IPS-NIHi7 (cell line): Measurements from ENCODE around the gene TNFRSF19.
"Not testable (repeated sequence)": the region's sequence is repeated elsewhere in the genome, so short reads cannot be mapped to it uniquely, and the experiment has no call there.

Source experiments
- DNase-seq: peaks from one replicate; pipeline ENCODE4 v3.0.0; 2012; ENCODE audit warnings: mixed read lengths; ENCODE audit errors: extremely low spot score

Gene TNFRSF19, protein sequence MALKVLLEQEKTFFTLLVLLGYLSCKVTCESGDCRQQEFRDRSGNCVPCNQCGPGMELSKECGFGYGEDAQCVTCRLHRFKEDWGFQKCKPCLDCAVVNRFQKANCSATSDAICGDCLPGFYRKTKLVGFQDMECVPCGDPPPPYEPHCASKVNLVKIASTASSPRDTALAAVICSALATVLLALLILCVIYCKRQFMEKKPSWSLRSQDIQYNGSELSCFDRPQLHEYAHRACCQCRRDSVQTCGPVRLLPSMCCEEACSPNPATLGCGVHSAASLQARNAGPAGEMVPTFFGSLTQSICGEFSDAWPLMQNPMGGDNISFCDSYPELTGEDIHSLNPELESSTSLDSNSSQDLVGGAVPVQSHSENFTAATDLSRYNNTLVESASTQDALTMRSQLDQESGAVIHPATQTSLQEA

DNA sequence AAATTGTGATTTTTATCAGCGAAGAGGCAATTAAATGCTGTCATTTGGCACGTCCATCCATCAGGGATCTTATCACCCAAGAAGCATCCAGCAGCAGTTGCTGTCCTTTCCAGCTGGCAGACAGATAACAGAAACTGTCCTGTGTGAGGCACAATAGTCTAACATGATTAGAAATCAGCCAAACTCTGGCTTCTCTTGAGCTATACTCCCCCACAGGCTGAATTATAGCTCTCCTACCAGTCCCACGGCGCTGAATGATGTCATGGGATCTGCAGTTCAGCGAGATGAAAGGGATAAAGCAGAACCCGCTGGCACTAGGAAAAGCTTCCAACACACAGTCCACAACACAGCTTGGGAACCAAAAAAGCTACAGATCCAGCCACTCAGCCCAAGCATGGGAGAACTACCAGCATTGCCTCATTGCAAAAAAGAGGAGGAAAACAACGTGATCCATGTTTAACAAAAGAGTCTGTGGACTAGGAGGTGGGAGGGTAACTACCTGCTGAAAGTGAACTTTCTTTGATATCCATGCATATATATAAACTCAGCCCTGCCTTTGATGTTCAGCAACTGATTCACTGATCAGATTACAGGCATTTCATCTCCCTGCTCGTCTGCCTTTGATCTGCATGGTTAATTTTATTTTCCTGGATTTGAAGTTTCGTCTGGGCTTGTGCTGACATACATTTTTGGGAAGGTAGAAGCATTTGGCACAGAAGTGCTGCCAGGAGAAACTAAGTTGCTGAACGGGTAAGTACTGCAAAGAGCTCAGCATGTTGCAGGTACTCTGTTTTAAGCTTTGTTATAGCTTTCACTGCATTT lies at the start of gene TNFRSF19:
TNFRSF19 (plus strand) TSS at position 314 of the 822 bp plus-strand sequence. CDS start 19,772 bp downstream, outside the sequence.
- peak; percentile 26 for DNase-seq

DNA sequence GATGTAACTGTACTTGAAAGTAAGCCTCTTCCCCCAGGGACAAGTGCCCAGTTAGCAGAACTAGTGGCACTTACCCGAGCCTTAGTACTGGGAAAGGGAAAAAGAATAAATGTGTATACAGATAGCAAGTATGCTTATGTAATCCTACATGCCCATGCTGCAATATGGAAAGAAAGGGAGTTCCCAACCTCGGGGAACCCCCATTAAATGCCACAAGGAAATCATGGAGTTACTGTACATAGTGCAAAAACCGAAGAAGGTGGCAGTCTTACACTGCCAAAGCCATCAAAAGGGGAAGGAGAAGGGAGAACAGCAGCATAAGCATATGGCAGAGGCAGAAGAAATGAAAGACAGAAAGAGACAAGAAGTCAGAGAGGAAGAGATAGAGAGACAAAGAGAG lies 40.3 kb upstream of the TNFRSF19 start:
- not testable (repeated sequence) for DNase-seq

DNA sequence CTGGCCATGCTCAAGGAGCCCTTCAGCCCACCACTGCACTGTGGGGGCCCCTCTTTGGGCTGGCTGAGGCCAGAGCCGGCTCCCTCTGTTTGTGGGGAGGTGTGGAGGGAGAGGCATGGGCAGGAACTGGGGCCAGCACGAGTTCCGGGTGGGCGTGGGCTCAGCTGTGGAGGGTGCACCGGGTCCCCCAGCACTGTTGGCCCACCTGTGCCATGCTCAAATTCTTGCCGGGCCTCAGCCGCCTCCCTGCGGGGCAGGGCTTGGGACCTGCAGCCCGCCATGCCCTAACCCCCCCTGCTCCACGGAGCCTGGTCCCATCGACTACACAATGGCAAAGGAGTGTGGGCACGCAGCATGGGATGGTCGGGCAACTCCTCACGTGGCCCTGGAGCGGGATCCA lies 38.8 kb upstream of the TNFRSF19 start:
- DNase-seq = no peak

DNA sequence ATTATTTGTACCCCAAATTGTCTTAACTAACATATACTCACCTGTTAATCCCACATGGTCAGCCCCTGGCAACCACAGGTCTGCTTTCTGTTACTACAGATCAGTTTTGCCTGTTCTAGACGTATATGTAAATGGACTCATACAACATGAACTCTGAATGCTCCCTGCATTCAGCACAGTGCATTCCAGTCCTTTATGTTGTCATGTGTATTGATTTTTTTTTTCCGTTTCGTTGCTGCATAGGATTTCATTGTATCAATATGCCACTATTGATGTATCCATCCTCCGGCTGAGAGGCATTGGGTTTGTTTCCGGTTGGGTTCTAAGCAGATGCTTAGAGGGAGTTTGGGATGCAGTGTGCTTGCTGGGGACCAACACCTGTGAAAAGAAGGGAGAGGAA lies 36.1 kb upstream of the TNFRSF19 start:
- DNase-seq = no peak

DNA sequence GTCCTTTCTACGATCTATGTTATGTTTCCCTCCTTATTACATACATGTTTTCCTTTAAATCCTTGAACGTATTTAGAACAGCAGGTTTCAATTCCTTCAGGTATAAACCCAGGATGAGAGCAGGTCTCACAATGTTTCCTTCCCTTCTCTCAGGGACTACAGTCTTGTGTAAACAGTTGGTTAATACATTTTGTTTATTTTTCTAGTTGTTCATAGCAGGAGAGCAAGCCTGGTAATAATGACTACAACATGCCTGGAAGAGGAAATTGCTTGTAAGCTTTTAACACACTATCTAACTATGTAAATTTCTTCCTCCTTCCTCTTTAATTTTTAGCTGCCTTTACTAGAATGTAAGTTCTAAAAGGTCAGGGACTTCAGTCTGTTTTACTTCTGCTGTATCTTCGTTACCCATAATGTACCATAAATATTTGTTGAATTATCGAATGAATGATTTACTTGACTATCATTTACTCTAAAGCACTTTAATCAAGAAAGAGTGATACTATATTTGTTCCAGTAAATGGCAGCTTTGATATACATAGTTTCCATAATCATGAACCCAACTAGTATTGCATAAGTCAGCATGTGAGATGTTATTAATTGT lies 28.9 kb upstream of the TNFRSF19 start:
- DNase-seq = no peak

DNA sequence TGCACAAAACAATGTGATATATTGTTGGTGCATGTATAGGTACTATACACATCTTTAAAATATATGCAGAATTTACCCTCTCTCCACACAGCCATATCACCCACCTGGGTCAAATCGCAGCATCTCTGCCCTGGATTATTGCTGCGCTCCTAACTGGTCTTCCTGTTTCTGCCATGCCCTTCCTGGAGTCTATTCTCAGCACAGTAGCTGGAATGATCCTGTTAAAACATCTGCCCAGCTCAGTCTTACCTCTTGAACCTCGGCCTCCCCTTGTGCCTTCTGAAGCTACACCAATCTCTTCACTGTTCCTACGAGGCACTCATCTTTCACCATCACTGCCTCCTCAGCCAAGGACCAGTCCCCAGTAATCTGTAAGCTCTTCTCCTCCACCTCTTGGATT lies 25.5 kb upstream of the TNFRSF19 start:
- no peak for DNase-seq

DNA sequence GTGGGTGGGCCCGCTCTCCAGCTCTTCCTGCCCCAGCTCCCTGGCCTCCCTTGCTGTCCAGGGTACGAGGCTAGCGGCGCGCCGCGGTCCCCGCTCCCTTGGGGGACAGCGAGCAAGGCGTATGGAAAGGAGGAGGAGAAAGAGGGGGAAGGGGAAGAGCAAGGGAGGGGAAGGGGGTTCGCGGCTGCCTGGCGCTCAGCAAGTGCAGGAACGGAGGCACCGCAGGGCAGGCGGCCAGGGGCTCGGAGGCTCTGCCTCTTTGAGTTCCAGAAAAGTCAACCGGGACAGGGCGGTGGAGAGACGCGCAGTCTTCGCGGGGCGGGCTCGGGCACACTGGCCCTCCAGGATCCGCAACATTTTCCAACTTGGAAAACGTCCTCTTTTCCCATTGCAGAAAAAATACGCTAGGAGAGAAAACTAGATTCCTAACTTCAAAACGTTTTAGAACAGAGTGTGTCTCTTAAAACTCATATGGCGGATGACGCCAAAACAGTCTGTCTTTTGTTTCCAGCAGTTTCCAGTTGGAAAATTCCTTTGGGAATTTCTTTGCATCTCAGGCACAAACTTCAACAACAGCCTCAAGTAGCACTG lies 23.1 kb upstream of the TNFRSF19 start:
- DNase-seq = peak; percentile 52

DNA sequence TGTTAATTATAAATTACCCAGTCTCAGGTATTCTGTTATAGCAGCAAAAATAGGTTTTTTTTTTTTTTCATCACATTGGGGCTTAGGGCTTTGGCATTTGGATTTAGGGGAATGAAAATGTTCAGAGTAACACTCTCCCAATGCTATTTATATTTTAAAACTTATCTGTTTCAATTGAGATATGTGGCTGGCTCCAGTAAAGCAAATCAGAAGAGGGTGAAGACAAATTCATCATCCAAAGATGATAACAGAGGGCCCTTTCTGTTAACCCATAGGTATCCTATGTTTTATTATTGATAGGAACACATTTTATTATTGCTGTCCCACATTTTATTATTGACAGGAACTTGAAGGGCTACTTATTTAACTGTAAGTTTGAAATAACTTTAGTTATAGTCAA lies 20.5 kb upstream of the TNFRSF19 start:
- no peak for DNase-seq

DNA sequence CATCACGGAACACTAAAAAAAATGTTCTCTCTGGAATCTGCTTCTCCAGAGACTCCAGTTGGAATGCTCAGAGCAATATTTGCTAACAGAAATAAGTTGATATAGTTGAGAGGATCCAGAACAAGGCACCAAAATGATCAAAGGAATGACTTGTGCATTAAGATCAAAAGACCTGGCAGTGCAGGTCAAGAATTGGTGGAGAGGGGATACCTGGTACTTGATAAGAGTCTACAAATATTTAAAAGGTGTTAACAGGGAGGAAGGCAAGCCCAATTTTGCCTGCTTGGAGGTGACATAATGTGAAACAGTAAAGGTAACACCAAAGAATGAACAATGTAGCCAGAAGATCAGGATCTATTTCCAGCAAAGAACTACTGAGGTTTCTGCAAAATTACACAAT lies 20.0 kb upstream of the TNFRSF19 start:
- no peak for DNase-seq

DNA sequence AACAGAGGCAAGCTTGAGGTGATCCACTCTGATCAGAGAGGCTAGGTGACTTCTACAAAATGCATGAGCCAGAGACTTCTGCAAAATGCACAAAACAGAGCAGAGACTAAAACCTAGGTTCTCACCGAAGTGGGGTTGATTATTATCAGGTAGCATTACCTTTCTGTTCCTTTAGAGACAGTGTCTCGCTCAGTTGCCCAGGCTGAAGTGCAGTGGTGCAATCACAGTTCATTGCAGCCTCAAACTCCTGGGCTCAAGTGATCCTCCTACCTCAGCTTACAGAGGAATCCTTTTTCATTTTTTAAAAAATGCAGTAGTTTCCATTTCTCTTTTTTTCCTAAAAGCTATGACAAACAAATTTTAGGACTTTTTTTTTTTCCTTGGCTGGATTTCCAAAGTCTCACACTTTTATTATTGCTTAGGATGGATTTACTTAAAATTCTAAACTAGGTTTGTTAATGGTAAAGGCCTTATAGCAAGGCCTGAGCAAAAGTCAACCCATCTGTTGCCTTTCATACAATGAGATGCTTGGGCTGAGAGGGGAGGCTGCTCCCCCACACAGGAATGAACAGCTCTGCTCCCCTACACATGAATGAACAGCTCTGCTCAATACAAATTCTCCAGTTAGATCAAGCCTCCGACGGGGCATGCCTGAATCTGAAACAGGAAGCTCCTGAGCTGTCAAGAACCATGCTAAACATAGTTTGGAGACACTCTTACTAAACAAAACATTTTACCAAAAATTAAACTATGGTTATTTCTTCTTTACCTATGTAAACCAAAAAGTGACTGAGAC lies 18.8 kb upstream of the TNFRSF19 start:
- DNase-seq = no peak

DNA sequence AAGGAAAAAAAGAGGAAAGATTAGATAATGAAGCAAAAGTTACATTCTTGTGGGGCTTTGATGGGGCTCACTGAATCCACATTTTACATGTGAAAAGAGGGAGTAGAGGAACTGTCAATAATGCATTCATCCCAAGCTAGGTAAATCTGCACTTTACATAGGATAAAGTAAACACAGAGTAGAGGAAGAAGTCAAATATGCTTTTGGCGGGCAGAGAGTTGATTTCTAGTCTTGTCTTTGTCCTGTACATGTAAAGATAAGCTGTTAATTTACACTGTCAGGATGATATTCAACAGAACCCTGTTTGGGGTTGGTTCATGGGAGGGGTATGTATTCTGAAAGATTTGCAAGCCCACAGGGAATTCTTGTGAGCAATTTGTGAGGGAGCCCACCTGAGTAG lies 18.0 kb upstream of the TNFRSF19 start:
- no peak for DNase-seq

DNA sequence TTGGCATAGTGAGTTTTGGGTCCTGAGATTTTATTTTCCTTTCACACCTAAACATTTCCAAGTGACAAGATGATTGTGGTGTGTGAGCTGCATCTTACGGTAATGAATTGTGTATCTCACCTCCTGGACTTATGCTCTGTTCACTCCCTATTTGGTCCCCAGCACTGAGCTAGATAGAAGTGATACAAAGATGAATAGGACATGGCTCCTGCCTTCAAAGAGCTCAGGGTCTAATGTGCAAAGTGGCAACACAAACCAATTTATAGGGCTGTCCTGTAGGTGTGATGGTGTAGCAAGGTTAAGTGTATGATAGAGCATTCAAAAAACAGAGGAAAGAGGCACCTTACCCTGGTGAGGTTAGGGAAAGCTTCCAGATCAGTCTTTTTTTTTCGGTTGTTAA lies 17.6 kb upstream of the TNFRSF19 start:
- DNase-seq = no peak

DNA sequence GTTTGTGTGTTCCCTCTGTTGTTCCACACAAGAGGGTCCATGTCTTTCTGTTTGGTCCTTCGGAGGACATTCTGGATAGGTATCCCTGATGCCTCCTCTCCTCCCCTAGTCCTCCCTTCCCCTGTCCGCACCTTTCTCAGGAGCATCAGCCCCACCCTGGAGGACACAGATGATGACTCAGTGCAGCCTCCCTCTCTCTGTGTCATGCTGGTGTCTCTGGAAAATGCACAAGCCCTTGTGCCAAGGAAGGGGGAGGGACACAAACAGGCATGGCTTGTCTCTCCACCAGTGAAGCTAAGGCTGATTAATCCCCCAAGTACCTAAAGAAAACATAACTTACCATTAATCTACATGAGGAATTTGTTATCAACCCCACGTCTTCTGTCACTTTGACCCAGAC lies 16.2 kb upstream of the TNFRSF19 start:
- no peak for DNase-seq

DNA sequence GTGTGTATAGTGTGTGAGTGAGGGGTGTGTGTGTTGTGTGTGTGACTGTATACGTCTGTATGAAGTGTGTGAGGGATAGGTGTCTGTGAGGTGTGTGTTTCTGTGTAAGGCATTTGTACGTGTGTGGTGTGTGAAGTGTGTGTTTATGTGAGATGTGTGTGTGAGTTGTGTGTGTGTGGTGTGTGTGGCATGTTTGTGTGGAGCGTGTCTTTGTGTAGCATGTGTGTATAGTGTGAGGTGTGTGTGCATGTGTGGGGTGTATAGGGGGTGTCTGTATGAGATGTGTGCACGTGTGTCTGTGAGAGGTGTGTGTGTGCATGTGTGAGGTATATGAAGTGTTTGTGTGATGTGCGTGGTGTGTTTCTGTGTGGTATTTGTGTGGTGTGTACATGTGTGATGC lies 13.2 kb upstream of the TNFRSF19 start:
- DNase-seq = no peak

DNA sequence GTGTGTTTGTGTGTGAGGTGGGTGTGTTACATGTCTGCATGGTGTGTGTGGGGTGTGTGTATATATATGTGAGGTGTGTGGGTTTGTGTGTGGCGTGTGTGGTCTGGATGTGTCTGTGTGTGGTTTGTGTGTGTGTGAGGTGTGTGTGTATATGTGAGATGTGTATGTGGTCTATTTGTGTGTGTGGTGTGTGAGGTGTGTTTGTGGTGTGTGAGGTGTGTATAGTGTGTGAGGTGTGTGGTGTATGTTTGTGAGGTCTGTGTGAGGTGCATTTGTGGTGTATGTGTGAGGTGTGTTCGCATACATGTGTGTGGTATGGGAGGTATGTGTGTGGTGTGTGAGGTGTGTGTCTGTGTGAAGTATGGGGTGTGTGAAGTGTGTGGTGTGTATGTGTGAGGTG lies 12.5 kb upstream of the TNFRSF19 start:
- DNase-seq = no peak

DNA sequence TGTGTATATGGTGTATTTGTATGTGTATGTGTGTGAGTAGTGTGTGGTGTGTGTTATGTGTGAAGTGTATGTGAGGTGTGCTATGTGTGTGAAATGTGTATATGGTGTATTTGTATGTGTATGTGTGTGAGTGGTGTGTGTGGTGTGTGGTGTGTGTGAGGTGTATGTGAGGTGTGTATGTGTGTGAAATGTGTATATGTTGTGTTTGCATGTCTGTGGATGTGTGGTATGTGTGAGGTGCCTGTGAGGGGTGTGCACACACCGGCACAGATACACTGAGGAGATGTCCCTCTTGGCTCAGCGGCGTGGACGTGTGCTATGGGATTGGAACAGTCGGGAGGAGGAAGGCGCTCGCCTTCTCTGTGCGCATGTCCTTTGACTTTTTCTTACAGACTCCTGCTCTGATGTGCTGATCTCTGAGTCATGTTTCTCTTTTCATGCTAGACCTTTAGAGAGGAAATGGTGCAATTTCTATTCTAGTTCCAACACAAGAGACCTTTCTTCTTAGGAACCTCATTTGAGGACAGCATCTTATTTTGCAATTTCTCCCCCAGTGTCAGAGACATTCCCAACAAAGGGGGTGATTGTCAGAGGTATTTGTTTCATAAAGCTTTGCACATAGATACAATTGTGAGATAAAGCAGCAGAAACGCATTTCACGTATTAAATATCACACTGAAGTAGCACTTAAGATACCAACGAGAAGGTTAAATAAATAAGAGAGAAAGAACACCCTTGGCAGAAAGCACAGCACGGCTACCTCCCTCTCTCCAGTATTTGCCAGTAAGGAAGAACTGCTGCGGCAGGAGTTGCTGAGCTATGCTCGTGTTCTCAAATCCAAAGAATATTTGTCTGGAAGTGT lies 11.3 kb upstream of the TNFRSF19 start:
- DNase-seq = no peak

DNA sequence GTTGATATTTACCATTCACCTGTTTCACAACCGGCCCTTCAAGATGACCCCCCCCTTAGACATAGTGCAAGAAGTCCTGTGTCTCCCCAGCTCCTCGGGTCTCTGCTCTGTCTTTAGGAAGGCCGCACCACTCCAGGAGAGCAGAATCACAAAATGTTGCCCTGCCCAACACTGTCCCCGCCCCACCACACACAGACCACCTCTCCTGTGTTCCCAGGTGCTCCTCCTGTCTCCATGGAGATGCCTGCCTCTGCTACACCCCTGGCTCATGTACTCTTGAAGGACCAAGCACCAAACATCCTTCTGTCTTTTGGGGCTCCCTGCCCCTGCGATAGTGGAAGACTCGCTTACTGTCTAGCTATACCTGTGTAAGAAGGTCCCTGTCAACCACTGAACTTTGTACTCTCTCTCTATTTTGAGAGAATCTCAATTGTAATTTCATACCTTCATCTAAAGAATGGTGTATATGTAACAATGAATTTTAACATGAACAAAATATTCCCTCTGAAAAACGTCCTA lies 9.6 kb upstream of the TNFRSF19 start:
- no peak for DNase-seq

DNA sequence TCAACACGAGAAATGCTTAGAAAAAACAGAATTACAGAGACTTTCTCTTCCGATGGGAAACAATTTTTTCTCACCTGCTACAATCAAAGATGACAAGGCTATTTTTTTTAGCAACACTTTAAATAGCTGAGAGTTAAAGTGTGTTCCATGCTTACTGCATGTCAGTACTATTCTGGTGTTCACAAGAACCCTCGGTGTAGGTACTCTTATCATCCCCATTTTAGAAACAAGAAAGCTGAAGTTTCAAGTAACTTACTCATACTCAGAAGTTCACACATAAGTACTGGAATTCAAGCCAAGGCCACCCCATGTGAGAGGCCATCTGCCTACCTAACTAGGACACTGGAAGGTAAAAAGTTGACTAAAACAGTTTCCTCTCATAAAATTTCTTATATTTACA lies 9.0 kb upstream of the TNFRSF19 start:
- DNase-seq = no peak

DNA sequence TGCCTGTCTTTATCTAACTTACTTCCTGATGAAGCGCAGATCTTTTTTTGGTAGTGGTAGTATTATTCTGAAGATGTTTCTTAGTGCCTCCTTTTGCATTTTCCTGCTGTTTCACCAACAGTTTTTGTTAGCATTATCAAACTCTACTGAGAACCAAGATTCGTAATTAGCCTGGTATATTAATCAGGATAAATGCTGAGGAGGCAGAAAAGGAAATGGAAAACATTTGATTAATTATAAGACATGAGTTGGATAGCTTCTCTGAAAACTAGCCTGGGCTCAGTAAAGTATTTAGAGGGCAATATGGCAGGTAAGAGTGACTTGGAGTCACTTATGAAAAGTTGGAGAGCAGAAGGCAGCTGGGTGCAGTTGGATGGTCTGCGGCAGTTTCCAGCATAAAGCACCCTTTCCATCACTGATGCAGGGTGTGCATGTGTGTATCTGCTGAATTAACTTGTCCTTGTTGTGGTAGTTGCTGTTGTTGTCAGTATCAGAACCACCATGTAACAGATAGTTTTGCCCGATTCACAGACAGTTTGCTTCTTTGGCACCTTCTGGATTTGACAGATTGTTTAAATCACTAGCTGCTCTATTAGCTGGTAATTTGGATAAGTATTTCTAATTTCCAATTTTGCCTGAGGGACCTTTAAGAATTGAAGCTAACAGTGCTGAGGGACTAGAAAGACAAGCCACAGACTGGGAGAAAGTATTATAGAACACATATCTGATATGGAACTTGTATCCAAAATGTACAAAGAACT lies 6.9 kb upstream of the TNFRSF19 start:
- no peak for DNase-seq
